ENCODE measurements around the gene CXorf65. TPM values are rescaled to one million over a fixed set of nuclear protein-coding genes. Genes with fewer than 3 reads are reported as not detected.

Gene CXorf65
- total and polyA plus RNA-seq, 11 donors: not detected

- Histone ChIP-seq H3K4me1 (peaks cover 0 to 21% (median 0%) of the 10 kb centered on the region in 12 donors), H3K9me3 (no peaks in the 10 kb centered on the region), H3K4me3 (no peak overlapping the region), H3K27me3 (peaks cover 0 to 4% (median 0%) of the 10 kb centered on the region in 9 donors), H3K27ac (no peak overlapping the region), H3K36me3 (no peaks in the 10 kb centered on the region)
- DNase-seq: no peak
- ATAC-seq: no peak
- WGBS, 4 donors: 71 to 82% (median 76%) methylated on average over 4 of the region's 4 CpGs
- TF ChIP-seq POLR2A (IDR thresholded peaks at IDR 0.05) (no peak), CTCF (IDR thresholded peaks at IDR 0.05) (no peak)
- intact Hi-C loops (cut with DNase I): no loop called here
Observed at GRCh38 chrX:71107245-71107644, 705 bp upstream of the CXorf65 start.

GRCh38 chrX:71105628-71106027 is 912 bp downstream of the CXorf65 start:
- TF ChIP-seq POLR2A (IDR thresholded peaks at IDR 0.05): no peak
- no peak for TF ChIP-seq CTCF (IDR thresholded peaks at IDR 0.05)

DNA sequence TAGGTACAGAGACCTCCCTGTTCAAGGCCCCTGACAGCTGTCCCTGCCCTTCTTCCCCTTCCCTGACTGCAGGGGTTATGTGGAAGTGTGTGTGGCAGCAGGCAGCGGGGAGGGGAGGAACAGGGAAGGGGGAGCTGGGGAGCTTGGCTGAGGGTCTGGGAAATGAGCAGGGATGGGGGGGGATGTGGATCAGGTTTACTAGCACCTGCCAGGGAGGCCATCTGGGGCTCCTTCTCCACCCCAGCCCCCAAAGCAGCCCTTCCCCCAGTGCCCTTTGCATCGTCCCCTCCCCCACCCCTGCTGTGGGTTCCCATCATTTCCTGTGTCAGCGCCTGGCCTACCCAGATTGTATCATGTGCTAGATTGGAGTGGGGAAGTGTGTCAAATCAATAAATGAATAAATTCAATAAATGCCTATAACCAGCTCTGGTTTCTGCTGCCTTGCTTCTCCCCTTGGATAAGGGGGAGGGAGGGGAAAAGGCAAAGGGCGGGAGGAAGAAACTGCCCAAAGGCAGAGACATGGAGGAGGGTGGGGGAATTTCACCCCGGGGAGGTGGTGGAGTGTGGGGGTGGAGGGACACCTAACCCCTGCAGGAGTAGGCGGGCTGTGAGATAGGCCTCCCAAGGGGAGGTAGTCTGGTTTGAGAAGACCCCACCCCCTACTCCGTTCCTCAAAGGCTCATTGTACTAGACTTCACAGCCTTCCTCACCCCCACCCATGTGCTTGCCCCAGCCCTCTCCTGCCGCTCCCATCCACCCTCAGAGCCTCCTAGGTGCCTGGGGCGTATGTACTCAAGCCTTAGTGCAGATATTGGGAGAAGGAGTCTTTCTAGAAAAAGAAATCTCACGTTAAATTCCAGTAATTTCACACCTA is 3.2 kb downstream of the CXorf65 start:
- Histone ChIP-seq H3K27me3 (no peaks in the 10 kb centered on the region), H3K4me1 (peaks cover 0 to 19% (median under 1%) of the 10 kb centered on the region in 12 donors), H3K36me3 (no peaks in the 10 kb centered on the region), H3K27ac (peak overlapping the region in 6 of 12 donors; percentile 13 to 77 (median 32)), H3K4me3 (peak overlapping the region in 4 of 12 donors; percentile 12 to 26 (median 18)), H3K9me3 (no peaks in the 10 kb centered on the region)
- 35 to 41% (median 38%) methylated on average over 8 to 10 of the region's 10 CpGs for WGBS, 4 donors
- peak in 3 of 5 donors; percentile 8 to 63 (median 28) for DNase-seq
- TF ChIP-seq CTCF (IDR thresholded peaks at IDR 0.05): no peak
- peak in 3 of 4 donors; percentile 13 to 52 (median 37) for ATAC-seq
- intact Hi-C loops (cut with DNase I): no loop called here

More at GRCh38 chrX:71105628-71106027, 912 bp downstream of the CXorf65 start:
- no peak for ATAC-seq
- intact Hi-C loops (cut with DNase I): no loop called here
- Histone ChIP-seq H3K27ac (no peak overlapping the region), H3K36me3 (no peaks in the 10 kb centered on the region), H3K4me1 (peaks cover 0 to 19% (median 0%) of the 10 kb centered on the region in 12 donors), H3K4me3 (no peak overlapping the region), H3K9me3 (no peaks in the 10 kb centered on the region), H3K27me3 (peaks cover 0 to 4% (median 0%) of the 10 kb centered on the region in 9 donors)
- no peak for DNase-seq
- 82 to 95% (median 88%) methylated on average over 3 of the region's 3 CpGs for WGBS, 4 donors

DNA sequence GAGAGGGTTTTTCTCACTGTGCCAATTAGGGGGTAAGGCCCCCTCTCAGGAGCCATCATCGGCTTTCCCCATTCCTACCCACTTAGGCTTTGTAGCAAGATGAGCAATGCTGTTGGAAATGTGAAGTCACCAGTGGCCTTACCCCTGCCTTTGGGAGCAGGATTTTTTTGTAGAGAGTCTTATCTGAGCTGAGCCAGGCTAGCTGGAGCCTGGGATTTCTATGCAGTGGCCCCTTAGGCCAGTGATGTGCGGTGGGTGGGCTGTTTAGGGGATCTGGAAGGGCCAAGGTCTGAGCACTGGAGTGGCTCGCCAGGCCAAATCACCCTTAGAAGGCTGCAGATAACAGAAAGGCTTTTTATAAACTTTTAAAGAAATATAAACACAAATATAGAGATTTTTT is 4.2 kb downstream of the CXorf65 start:
- Histone ChIP-seq H3K4me3 (no peak overlapping the region), H3K27me3 (peaks cover 0 to 4% (median 0%) of the 10 kb centered on the region in 9 donors), H3K27ac (no peak overlapping the region), H3K9me3 (no peaks in the 10 kb centered on the region), H3K4me1 (peaks cover 0 to 26% (median 5%) of the 10 kb centered on the region in 12 donors), H3K36me3 (no peaks in the 10 kb centered on the region)
- DNase-seq (no peak), ATAC-seq (no peak)
- intact Hi-C loops (cut with DNase I): no loop called here
- WGBS, 4 donors: 54 to 79% (median 69%) methylated on average over 3 of the region's 3 CpGs
- TF ChIP-seq CTCF (IDR thresholded peaks at IDR 0.05) (no peak), POLR2A (IDR thresholded peaks at IDR 0.05) (no peak)

Measured in heart left ventricle (tissue), 16 donors.